Colonic mucosa (tissue), 4 donors: Measurements from ENCODE around the gene TMEM51. TPM values are rescaled to one million over a fixed set of nuclear protein-coding genes. Genes with fewer than 3 reads are reported as not detected.
A peak's percentile ranks its signal among the peaks of the same experiment; 100 is the strongest.

Experiments used
- DNase-seq: peaks from one replicate; pipeline ENCODE4 v3.0.0-alpha.2; 2020
- H3K27ac ChIP-seq: fragments of 200-600 bp; one replicate; pipeline ENCODE4 v1.8.0; 2021
- H3K27me3 ChIP-seq: fragments of 200-600 bp; one replicate; pipeline ENCODE4 v1.8.0; 2021
- H3K36me3 ChIP-seq: fragments of 200-600 bp; one replicate; pipeline ENCODE4 v1.8.0; 2021
- H3K4me1 ChIP-seq: fragments of 200-600 bp; one replicate; pipeline ENCODE4 v1.8.0; 2021; ENCODE audit warnings: mild to moderate bottlenecking
- H3K4me3 ChIP-seq: fragments of 200-600 bp; one replicate; pipeline ENCODE4 v1.8.0; 2021
- H3K9ac ChIP-seq, 2 donors: one replicate each; pipeline ENCODE4 v1.7.0; 2013; ENCODE audit warnings: control low read depth in 2 of 2, low read depth in 2 of 2, low read length in 2 of 2
- H3K9me3 ChIP-seq: fragments of 200-600 bp; one replicate; pipeline ENCODE4 v1.8.0; 2021
- CTCF ChIP-seq: fragments of 200-600 bp; IDR thresholded peaks from one replicate; pipeline ENCODE4 v1.8.0; 2022; ENCODE audit warnings: antibody characterized with exemption, mild to moderate bottlenecking
- intact Hi-C: fragments of 100-400 bp; cut with DNase I; formaldehyde crosslinking; loops from one replicate; pipeline ENCODE4 v1.14.1; 2022
- total RNA-seq, 2 donors: library from RNA; stranded (reverse); fragmentation: NEBNext Ultra II Directional in 1 of 2; extraction: Animal tissue kit (Norgen Biotek cat#: 25700) in 1 of 2; gene quantifications; one replicate each; pipeline ENCODE4 v1.2.1, GENCODE V29; 2021
- donor health status: healthy.
- donor health status: DM: no; HTN: no; CAD: no.
- donor health status: DM: no; HTN: no; CAD: no.

TMEM51 gene
- total RNA-seq, 2 donors from 2014 or later: 21.3 to 28.6 TPM

GRCh38 chr1:15158506-15159165 lies 5.1 kb downstream of the TMEM51 start:
- Histone ChIP-seq H3K27ac (peak overlapping the region; percentile 7), H3K4me3 (no peak overlapping the region), H3K27me3 (no peaks in the 10 kb centered on the region), H3K36me3 (no peaks in the 10 kb centered on the region), H3K4me1 (peaks cover 10% of the 10 kb centered on the region), H3K9me3 (no peaks in the 10 kb centered on the region), H3K9ac (no peak overlapping the region)
- intact Hi-C loops: no loop called here
- TF ChIP-seq CTCF: no peak
- no peak for DNase-seq

GRCh38 chr1:15159166-15159555 lies 5.6 kb downstream of the TMEM51 start:
- Histone ChIP-seq H3K9ac (no peak overlapping the region), H3K4me3 (no peak overlapping the region), H3K9me3 (no peaks in the 10 kb centered on the region), H3K4me1 (peaks cover 10% of the 10 kb centered on the region), H3K27me3 (no peaks in the 10 kb centered on the region), H3K36me3 (no peaks in the 10 kb centered on the region), H3K27ac (peak overlapping the region; percentile 7)
- intact Hi-C loops: no loop called here
- no peak for DNase-seq
- no peak for TF ChIP-seq CTCF

- Histone ChIP-seq H3K27ac (no peak overlapping the region), H3K4me1 (peaks cover 7% of the 10 kb centered on the region), H3K9me3 (no peaks in the 10 kb centered on the region), H3K9ac (no peak overlapping the region), H3K4me3 (no peak overlapping the region), H3K27me3 (no peaks in the 10 kb centered on the region), H3K36me3 (no peaks in the 10 kb centered on the region)
- no peak for DNase-seq
- intact Hi-C loops: no loop called here
- no peak for TF ChIP-seq CTCF
Measured at GRCh38 chr1:15160626-15161025, 7.1 kb downstream of the TMEM51 start.

DNA sequence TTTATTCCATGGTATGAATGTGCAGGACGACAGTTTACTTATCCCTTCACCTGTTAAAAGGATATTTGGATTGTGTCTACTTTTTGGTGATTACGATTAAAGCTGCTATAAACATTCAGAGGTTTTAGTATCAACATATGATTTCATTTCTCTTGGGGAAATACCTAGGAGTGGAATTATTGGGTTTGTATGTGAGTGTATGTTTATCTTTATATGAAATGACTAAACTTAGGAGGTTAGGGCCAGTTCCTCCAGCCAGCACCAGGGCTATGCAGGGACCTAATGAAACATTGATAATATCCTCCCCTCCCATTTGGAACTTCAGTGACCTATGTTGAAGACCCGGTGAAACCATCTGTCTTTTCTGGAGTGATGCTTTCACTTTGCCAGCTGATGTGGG lies 13.8 kb downstream of the TMEM51 start:
- TF ChIP-seq CTCF: no peak
- intact Hi-C loops: no loop called here
- no peak for DNase-seq
- no peak overlapping the region for H3K27ac ChIP-seq
- no peaks in the 10 kb centered on the region for H3K9me3 ChIP-seq
- no peaks in the 10 kb centered on the region for H3K4me1 ChIP-seq
- no peak overlapping the region for H3K9ac ChIP-seq
- no peaks in the 10 kb centered on the region for H3K36me3 ChIP-seq
- no peaks in the 10 kb centered on the region for H3K27me3 ChIP-seq
- H3K4me3 ChIP-seq: no peak overlapping the region

DNA sequence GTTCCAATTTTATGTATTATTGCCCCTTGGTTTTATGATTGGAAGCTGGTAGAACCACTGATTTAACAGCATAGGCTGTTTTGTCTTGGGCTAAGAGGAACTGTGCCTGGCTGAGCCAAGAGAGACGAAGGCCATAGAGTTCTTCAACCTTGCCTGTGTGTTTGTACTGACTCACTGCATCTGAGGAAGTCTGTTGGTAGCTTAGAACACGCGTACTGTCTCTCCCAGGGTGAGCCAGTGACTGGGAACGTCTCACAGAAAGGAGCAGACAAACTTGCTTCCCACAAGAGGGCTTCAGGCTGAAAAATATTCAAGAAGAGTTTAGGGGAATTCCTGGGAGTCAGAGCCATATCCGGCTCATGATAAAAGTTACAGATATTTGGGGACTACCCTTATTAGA lies 14.9 kb downstream of the TMEM51 start:
- Histone ChIP-seq H3K27me3 (no peaks in the 10 kb centered on the region), H3K27ac (peak overlapping the region; percentile 11), H3K36me3 (no peaks in the 10 kb centered on the region), H3K9me3 (no peaks in the 10 kb centered on the region), H3K4me3 (no peak overlapping the region), H3K9ac (no peak overlapping the region), H3K4me1 (no peaks in the 10 kb centered on the region)
- DNase-seq: no peak
- intact Hi-C loops: no loop called here
- TF ChIP-seq CTCF: no peak
